WTC11 (cell line): ENCODE results near the gene CSTPP1. TPM values are rescaled to one million over a fixed set of nuclear protein-coding genes. Genes with fewer than 3 reads are reported as not detected.

Source experiments
- ATAC-seq: fragments of 200-7000 bp; cut with Tn5 transposase; 2 replicates; pipeline ENCODE4 v1.10.0; 2021; ENCODE audit warnings: mild to moderate bottlenecking, moderate library complexity
- CTCF ChIA-PET: fragments of 300-600 bp; sonication (Branson Sonifier 250); formaldehyde crosslinking; loops from one replicate; lab custom pipeline; 2021; ENCODE audit warnings: antibody characterized with exemption; lab: Charles Lee
- POLR2A ChIA-PET: fragments of 350-600 bp; sonication (Branson Sonifier 250); formaldehyde crosslinking; loops from one replicate; lab custom pipeline; 2021; ENCODE audit warnings: antibody characterized with exemption; lab: Charles Lee
- DNase-seq: peaks from one replicate; pipeline ENCODE4 v3.0.0; 2021; ENCODE audit warnings: low spot score
- H3K27ac Mint-ChIP-seq: 2 replicates; pipeline ENCODE4 v1.8.0; 2021; ENCODE audit warnings: mixed read lengths
- H3K27me3 Mint-ChIP-seq: 2 replicates; pipeline ENCODE4 v1.8.0; 2021; ENCODE audit warnings: low read depth, mild to moderate bottlenecking, moderate library complexity, mixed read lengths
- H3K36me3 Mint-ChIP-seq: 2 replicates; pipeline ENCODE4 v1.8.0; 2021; ENCODE audit warnings: mixed read lengths
- H3K4me1 Mint-ChIP-seq: 2 replicates; pipeline ENCODE4 v1.8.0; 2022; ENCODE audit warnings: mixed read lengths
- H3K4me3 Mint-ChIP-seq: 2 replicates; pipeline ENCODE4 v1.8.0; 2021; ENCODE audit warnings: mild to moderate bottlenecking, moderate library complexity, mixed read lengths
- H3K9me3 Mint-ChIP-seq: 2 replicates; pipeline ENCODE4 v1.8.0; 2021; ENCODE audit warnings: mixed read lengths
- ATF3 ChIP-seq: sonication (generic); formaldehyde crosslinking; conservative IDR thresholded peaks from 2 replicates; pipeline ENCODE4 v1.8.1; 2022; ENCODE audit warnings: mild to moderate bottlenecking, missing genetic modification reagents
- ATF6 ChIP-seq: sonication (generic); formaldehyde crosslinking; IDR thresholded peaks from 2 replicates; pipeline ENCODE4 v1.8.1; 2023; ENCODE audit warnings: mild to moderate bottlenecking, missing genetic modification reagents
- CREB1 ChIP-seq: sonication (generic); formaldehyde crosslinking; IDR thresholded peaks from 2 replicates; pipeline ENCODE4 v1.8.0; 2023; ENCODE audit warnings: mild to moderate bottlenecking, missing genetic modification reagents
- E2F4 ChIP-seq: sonication (generic); formaldehyde crosslinking; IDR thresholded peaks from 2 replicates; pipeline ENCODE4 v1.8.1; 2022; ENCODE audit warnings: low read depth, mild to moderate bottlenecking, moderate library complexity, missing genetic modification reagents, borderline replicate concordance
- ERG ChIP-seq: fragments of 250-450 bp; sonication (Bioruptor Pico); IDR thresholded peaks from 2 replicates; pipeline ENCODE4 v1.8.0; 2021; ENCODE audit warnings: mild to moderate bottlenecking
- ESRRA ChIP-seq: sonication (generic); formaldehyde crosslinking; IDR thresholded peaks from 2 replicates; pipeline ENCODE4 v1.8.1; 2022; ENCODE audit warnings: mild to moderate bottlenecking, missing genetic modification reagents, borderline replicate concordance
- GRHL2 ChIP-seq: fragments of 250-450 bp; sonication (Bioruptor Pico); IDR thresholded peaks from 2 replicates; pipeline ENCODE4 v1.8.0; 2022; ENCODE audit warnings: mild to moderate bottlenecking, moderate library complexity; ENCODE audit not compliant: insufficient replicate concordance, severe bottlenecking
- HMGA2 ChIP-seq: fragments of 250-450 bp; sonication (Bioruptor Pico); IDR thresholded peaks from 2 replicates; pipeline ENCODE4 v1.4.0; 2021; ENCODE audit warnings: mild to moderate bottlenecking, moderate library complexity
- HMGXB4 ChIP-seq: sonication (generic); formaldehyde crosslinking; IDR thresholded peaks from 2 replicates; pipeline ENCODE4 v1.8.1; 2023; ENCODE audit warnings: mild to moderate bottlenecking, moderate library complexity, missing genetic modification reagents
- IRF1 ChIP-seq: sonication (generic); formaldehyde crosslinking; IDR thresholded peaks from 2 replicates; pipeline ENCODE4 v1.8.0; 2023; ENCODE audit warnings: missing genetic modification reagents
- JAZF1 ChIP-seq: fragments of 250-450 bp; sonication (Bioruptor Pico); IDR thresholded peaks from 2 replicates; pipeline ENCODE4 v1.9.0; 2021; ENCODE audit warnings: moderate library complexity, mild to moderate bottlenecking, inconsistent platforms
- KAT7 ChIP-seq: sonication (generic); formaldehyde crosslinking; IDR thresholded peaks from 2 replicates; pipeline ENCODE4 v1.8.1; 2023; ENCODE audit warnings: missing genetic modification reagents, mild to moderate bottlenecking, borderline replicate concordance
- MAX ChIP-seq: sonication (generic); formaldehyde crosslinking; IDR thresholded peaks from 2 replicates; pipeline ENCODE4 v1.8.0; 2022; ENCODE audit warnings: mild to moderate bottlenecking, missing genetic modification reagents
- RORB ChIP-seq: fragments of 250-450 bp; sonication (Bioruptor Pico); IDR thresholded peaks from 2 replicates; pipeline ENCODE4 v1.9.0; 2021; ENCODE audit warnings: mild to moderate bottlenecking
- SP1 ChIP-seq: sonication (generic); formaldehyde crosslinking; conservative IDR thresholded peaks from 2 replicates; pipeline ENCODE4 v1.8.1; 2022; ENCODE audit warnings: missing genetic modification reagents
- ZBTB43 ChIP-seq: sonication (generic); formaldehyde crosslinking; IDR thresholded peaks from 2 replicates; pipeline ENCODE4 v1.8.1; 2023; ENCODE audit warnings: mild to moderate bottlenecking, missing genetic modification reagents
- ZNF121 ChIP-seq: sonication (generic); formaldehyde crosslinking; IDR thresholded peaks from 2 replicates; pipeline ENCODE4 v1.8.0; 2023; ENCODE audit warnings: missing genetic modification reagents
- ZNF263 ChIP-seq: sonication (generic); formaldehyde crosslinking; IDR thresholded peaks from 2 replicates; pipeline ENCODE4 v1.8.1; 2022; ENCODE audit warnings: low read depth, mild to moderate bottlenecking, moderate library complexity, missing genetic modification reagents
- ZNF423 ChIP-seq: fragments of 250-450 bp; sonication (Bioruptor Pico); IDR thresholded peaks from 2 replicates; pipeline ENCODE4 v2.1.2; 2022; ENCODE audit warnings: mild to moderate bottlenecking, moderate library complexity
- total RNA-seq: library from RNA; stranded (reverse); gene quantifications from 3 replicates; pipeline ENCODE4 v1.2.3, GENCODE V29; 2021

Gene CSTPP1
- total RNA-seq, 1 experiment from 2014 or later: 23.6 TPM

GRCh38 chr11:46914910-46915309 lies 21.7 kb upstream of the CSTPP1 start:
- ChIA-PET CTCF (interaction anchor here (1.3 to 15.5 kb wide), 2 partner anchors 22 to 238 kb away, joined by 4 to 182 read pairs; partner anchors contain the start of gene CSTPP1), POLR2A (interaction anchor here (0.7 kb wide), 1 partner anchor 160 kb away, joined by 3 read pairs; no protein-coding TSS in a partner anchor)
- Mint-ChIP-seq H3K9me3 (no peaks in the 10 kb centered on the region), H3K27ac (peak overlapping the region; percentile 100), H3K36me3 (peaks cover 3% of the 10 kb centered on the region; the same call in 1 of the 2 replicates), H3K27me3 (peaks cover 7% of the 10 kb centered on the region; the same call in 1 of the 2 replicates), H3K4me1 (peaks cover 74% of the 10 kb centered on the region), H3K4me3 (peak overlapping the region; percentile 80)
- DNase-seq (no peak), ATAC-seq (no peak)
- TF ChIP-seq ESRRA (CRISPR knock-in tag) (no peak), ZBTB43 (CRISPR knock-in tag) (no peak), ZNF423 (CRISPR knock-in tag) (no peak), KAT7 (CRISPR knock-in tag) (no peak), ERG (CRISPR knock-in tag) (no peak), ATF3 (CRISPR knock-in tag) (no peak), JAZF1 (no peak), RORB (CRISPR knock-in tag) (no peak), ATF6 (CRISPR knock-in tag) (no peak), SP1 (CRISPR knock-in tag) (no peak), ZNF121 (no peak), ZNF263 (no peak), CREB1 (CRISPR knock-in tag) (no peak), GRHL2 (CRISPR knock-in tag) (no peak), E2F4 (CRISPR knock-in tag) (no peak), IRF1 (no peak)

- DNase-seq: peak; percentile 70
- Mint-ChIP-seq H3K27ac (peak overlapping the region; percentile 50), H3K36me3 (peaks cover 3% of the 10 kb centered on the region; the same call in 1 of the 2 replicates), H3K4me3 (peak overlapping the region; percentile 89), H3K27me3 (peaks cover 7% of the 10 kb centered on the region; the same call in 1 of the 2 replicates), H3K9me3 (no peaks in the 10 kb centered on the region), H3K4me1 (peaks cover 71% of the 10 kb centered on the region)
- ChIA-PET POLR2A (interaction anchor here (0.6 to 1.6 kb wide), 4 partner anchors 214 to 269 kb away, joined by 3 to 6 read pairs (median 4); no protein-coding TSS in a partner anchor), CTCF (interaction anchor here (0.7 to 15.5 kb wide), 13 partner anchors 9 to 438 kb away, joined by 3 to 182 read pairs (median 5); partner anchors contain the start of gene CSTPP1)
- TF ChIP-seq ZBTB43 (CRISPR knock-in tag): no peak
- peak; percentile 94 for TF ChIP-seq ZNF121
- TF ChIP-seq HMGXB4: 0 out of 2 replicates have a peak, but pooled peaks have one; percentile 35
- 0 out of 2 replicates have a peak, but pooled peaks have one; percentile 7 for TF ChIP-seq KAT7 (CRISPR knock-in tag)
- TF ChIP-seq MAX: peak; percentile 47; the same call in 1 of the 2 replicates
- TF ChIP-seq HMGA2 (CRISPR knock-in tag): no peak
- ATAC-seq: peak; percentile 18
Observed at GRCh38 chr11:46916286-46917108, 20.1 kb upstream of the CSTPP1 start.
